Medulla oblongata (tissue), 1 donor: ENCODE data around the gene PRDM10.
"Not testable (repeated sequence)": the region's sequence is repeated elsewhere in the genome, so short reads cannot be mapped to it uniquely, and the experiment has no call there.

ENCODE experiments used
- DNase-seq: peaks from one replicate; pipeline ENCODE4 v3.0.0-alpha.2; 2015; ENCODE audit errors: extremely low spot score

PRDM10 gene

GRCh38 chr11:130002352-130002845 is at the start of gene PRDM10:
Gene PRDM10, minus strand, starts transcription at chr11:130002835. Its CDS starts 41,871 bp downstream, at chr11:129960964.
- DNase-seq: peak; percentile 95

DNA sequence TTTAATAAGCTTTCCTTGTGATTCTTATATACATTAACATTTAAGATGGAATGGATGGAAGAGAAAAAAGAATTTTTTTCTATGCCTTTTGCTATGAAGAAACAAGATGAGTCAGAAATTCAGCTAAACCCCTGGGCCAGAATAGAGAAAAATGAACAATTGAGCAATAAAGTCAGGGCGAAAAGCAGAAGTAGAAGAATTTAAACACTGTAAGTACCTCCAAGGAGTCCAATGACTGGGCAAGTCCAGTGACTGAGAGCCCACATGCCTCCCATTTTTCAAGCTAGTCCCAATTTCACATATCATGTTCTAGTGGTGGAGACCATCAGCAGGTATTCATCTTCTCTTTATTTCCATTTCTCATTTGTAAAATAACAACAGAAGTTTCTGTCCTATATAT is 48.4 kb upstream of the PRDM10 start:
- DNase-seq: peak; percentile 21

GRCh38 chr11:130050257-130050656 is 47.6 kb upstream of the PRDM10 start:
- peak; percentile 34 for DNase-seq

- DNase-seq: no peak
Observed at GRCh38 chr11:130049328-130049771, 46.7 kb upstream of the PRDM10 start.

DNA sequence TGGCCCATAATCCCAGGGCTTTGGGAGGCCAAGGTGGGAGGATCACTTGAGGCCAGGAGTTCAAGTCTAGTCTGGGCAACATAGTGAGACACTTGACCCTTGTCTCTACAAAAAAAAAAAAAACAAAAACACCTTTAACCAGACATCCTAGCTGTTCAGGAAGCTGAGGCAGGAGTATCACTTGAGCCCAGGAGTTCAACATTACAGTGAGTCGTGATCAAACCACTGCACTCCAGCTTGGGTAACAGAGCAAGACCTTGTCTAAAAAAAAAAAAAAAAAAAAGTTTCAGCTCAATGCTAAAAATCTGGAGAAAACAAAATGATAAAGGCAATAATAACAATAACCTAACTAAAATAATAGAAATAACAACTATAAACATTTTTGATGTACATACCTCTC is 44.5 kb upstream of the PRDM10 start:
- no peak for DNase-seq

- DNase-seq: peak; percentile 69
Observed at GRCh38 chr11:130043575-130043974, 40.9 kb upstream of the PRDM10 start.

- DNase-seq: no peak
Observed at GRCh38 chr11:130042093-130042591, 39.5 kb upstream of the PRDM10 start.

GRCh38 chr11:130040281-130040940 is 37.8 kb upstream of the PRDM10 start:
- no peak for DNase-seq

DNA sequence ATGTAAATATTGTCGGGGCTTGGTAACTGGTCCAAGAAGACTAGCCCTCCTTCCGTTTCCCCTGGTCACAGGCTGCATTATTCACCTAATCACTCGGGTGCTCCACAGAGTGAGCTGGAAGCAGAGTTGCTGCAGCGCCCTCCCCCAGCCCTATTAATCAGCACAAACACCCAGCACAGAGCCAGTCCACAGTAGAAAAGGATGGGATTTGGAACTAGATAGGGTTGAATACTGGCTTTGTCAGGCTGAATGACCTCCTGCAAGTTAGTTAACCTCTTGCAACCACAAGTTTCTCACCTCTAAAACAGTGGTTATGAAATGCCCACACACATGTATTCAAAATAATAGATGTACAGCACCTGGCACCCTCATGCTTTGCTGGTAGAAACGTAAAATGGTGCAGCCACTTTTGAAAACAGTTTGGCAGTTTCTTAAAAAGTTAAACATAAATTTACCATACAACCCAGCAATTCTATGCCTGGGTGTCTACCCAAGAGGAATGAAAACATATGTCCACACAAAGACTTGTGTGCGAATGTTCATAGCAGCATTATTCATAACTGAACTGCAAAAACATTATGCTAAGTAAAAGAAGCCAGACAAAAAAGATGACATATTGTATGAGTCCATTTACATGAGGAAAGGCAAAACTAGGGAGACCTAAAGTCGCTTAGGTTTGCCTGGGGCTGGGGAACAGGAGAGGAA is 35.4 kb upstream of the PRDM10 start:
- no peak for DNase-seq

DNA sequence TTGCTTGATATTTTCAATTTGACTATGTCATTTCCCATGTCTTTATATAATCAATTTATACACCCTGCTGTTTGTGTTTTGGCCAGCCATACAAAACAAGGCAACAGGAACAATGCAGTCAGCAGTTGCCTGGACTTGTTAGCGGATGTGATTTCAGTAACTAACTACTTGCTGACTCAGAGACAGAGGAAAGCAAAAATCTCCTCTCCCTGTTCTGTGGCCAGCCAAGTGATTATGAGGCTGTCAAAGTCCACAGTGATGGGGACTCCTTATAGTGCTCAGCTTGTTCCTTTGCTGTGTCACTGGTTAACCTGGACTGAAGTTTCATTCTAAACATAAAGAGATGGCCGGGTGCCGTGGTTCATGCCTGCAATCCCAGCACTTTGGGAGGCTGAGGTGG is 34.4 kb upstream of the PRDM10 start:
- no peak for DNase-seq

- no peak for DNase-seq
Observed at GRCh38 chr11:130034236-130034635, 31.6 kb upstream of the PRDM10 start.

DNA sequence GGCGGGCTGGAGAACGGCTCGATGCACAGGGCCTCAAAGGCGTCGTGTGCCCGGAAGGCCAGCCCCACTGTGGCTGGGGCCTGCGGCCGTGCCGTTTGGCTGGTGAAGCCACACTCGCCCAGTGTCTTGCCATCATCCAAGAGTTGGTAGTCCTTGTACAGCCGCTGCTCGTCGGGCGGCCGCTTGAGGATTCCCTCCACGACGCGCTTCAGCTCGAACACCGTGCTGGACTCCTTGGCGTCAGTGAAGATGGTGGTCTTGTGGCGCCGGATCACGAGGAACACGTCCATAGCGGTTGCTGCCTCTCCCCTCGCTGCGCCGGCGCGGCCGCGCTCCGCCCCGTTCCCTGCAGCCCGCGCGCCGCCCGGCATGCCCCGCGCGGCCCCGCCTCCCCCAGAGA is 30.3 kb upstream of the PRDM10 start:
- DNase-seq: no peak

GRCh38 chr11:130031945-130032344 is 29.3 kb upstream of the PRDM10 start:
- DNase-seq: no peak

DNA sequence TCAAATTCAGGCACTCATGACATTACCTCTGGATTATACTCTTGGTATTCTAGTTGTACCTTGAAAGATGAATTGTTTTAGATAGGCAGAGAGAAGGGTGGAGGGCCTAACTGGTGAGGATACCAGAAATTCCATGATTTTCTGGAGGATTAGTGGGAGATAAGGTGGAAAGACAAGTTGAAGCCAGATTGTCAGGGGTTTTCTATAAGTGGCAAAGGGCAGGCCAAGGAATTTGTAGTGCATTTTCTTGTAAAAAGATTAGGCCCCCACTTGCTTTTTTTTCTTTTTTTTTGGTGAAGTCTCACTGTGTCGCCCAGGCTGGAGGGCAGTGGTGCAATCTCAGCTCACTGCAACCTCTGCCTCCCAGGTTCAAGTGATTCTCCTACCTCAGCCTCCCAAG is 28.4 kb upstream of the PRDM10 start:
- no peak for DNase-seq

GRCh38 chr11:130029137-130029536 is 26.5 kb upstream of the PRDM10 start:
- DNase-seq: no peak

GRCh38 chr11:130025371-130025770 is 22.7 kb upstream of the PRDM10 start:
- no peak for DNase-seq

DNA sequence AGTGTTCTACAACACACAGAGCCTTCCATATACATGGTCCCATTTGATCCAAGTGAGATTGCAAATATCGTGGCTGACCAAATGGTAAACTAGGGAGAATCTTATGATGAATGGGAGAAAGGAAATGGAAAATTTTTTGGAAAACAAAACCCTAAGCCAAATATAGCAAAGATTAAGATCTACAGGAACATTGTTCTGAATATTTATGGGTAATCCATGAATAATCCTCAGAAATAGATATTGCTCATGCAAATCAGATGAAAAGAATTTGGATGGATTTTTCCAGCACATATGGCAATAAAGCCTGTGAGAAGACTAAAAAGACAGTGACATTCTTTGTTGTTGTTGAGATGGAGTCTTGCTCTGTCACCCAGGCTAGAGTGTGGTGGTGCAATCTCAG is 21.7 kb upstream of the PRDM10 start:
- no peak for DNase-seq

DNA sequence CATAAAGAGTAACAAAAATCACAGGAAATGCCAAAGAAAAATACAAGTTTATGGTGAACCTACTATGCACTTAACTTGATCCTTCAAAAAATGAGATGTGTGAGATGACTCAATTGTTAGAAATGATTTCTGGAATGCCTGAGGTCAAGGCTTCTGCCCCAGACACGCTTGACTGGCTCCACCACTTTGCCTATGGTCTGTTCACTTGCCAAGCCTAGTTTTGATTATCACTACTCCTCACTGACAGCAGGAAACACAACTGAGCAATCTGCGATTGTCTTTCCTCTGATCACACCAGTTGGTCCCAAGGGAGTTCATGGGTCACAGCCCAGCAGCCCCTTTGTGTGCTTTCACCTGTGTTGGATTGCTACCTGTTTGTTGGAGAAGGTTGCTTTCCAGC is 20.6 kb upstream of the PRDM10 start:
- no peak for DNase-seq

- no peak for DNase-seq
Observed at GRCh38 chr11:130022799-130023198, 20.2 kb upstream of the PRDM10 start.

- not testable (repeated sequence) for DNase-seq
Observed at GRCh38 chr11:130021606-130022005, 19.0 kb upstream of the PRDM10 start.

DNA sequence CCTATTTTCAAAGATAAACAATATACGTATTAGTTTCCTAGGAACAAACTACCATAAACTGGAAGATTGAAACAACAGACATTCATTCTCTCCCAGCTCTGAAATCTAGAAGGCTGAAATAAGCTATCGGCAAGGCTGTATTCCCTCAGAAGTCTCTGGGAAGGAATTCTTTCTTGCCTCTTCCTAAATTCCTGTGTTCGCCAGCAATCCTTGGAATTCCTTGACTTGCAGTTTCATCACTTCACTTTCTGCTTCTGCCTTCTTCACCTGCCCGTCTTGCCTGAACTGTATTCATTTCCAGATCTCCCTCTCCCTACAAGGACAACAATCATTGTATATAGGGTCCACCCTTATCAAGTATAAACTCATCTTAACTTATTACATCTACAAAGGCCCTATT is 17.7 kb upstream of the PRDM10 start:
- no peak for DNase-seq

GRCh38 chr11:130015846-130016245 is 13.2 kb upstream of the PRDM10 start:
- not testable (repeated sequence) for DNase-seq

DNA sequence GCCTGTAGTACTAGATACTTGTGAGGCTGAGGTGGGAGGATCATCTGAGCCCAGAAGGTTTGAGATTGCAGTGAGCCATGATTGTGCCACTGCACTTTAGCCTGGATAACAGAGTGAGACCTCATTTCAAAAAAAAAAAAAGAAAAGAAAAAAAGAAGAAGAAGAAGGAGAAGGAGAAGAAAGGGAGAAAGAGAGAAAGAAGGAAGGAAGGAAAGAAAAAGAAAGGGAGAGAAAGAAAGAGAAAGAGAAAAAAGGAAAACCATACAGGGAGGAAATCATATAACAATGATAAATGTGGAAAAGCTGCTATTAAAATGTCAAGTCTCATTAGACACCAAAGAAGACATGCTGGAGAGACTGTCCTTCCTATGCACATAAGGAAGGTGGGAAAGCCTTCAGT is 5.7 kb upstream of the PRDM10 start:
- DNase-seq: no peak
